ENCODE data around the gene CRTC1.

Gene CRTC1

GRCh38 chr19:18665771-18666202, 17.7 kb upstream of the CRTC1 start:
- ChIA-PET POLR2A (no interaction called here), CTCF (no interaction called here)
- DNase-seq (ENCODE audit: extremely low spot score), result no peak
- no peak for TF ChIP-seq TARDBP (IDR thresholded peaks at IDR 0.05)
- TF ChIP-seq ELF4 (IDR thresholded peaks at IDR 0.05), result no peak
- TF ChIP-seq PKNOX1 (IDR thresholded peaks at IDR 0.05), result no peak

GRCh38 chr19:18666317-18666716, 17.2 kb upstream of the CRTC1 start:
- ChIA-PET POLR2A (no interaction called here), CTCF (no interaction called here)
- no peak for DNase-seq (ENCODE audit: extremely low spot score)
- TF ChIP-seq SP1 (IDR thresholded peaks at IDR 0.05) (no peak), TARDBP (IDR thresholded peaks at IDR 0.05) (no peak), FOXM1 (IDR thresholded peaks at IDR 0.05; ENCODE audit: borderline replicate concordance) (no peak), ELF4 (IDR thresholded peaks at IDR 0.05) (no peak), SUZ12 (IDR thresholded peaks at IDR 0.05) (no peak), HDGF (IDR thresholded peaks at IDR 0.05; ENCODE audit: borderline replicate concordance) (no peak), FOXA1 (IDR thresholded peaks at IDR 0.05) (no peak), CTBP1 (IDR thresholded peaks at IDR 0.05; ENCODE audit: borderline replicate concordance) (no peak), PKNOX1 (IDR thresholded peaks at IDR 0.05) (no peak), L3MBTL2 (conservative IDR thresholded peaks at IDR 0.05) (no peak), ZNF384 (IDR thresholded peaks at IDR 0.05) (no peak), LEF1 (IDR thresholded peaks at IDR 0.05; ENCODE audit: borderline replicate concordance) (no peak), FOXK2 (IDR thresholded peaks at IDR 0.05) (no peak), ARNT (IDR thresholded peaks at IDR 0.05) (no peak), BHLHE40 (IDR thresholded peaks at IDR 0.05; ENCODE audit: borderline replicate concordance) (no peak)

- POLR2A ChIA-PET, result no interaction called here
- CTCF ChIA-PET, result no interaction called here
- TF ChIP-seq LEF1 (IDR thresholded peaks at IDR 0.05; ENCODE audit: borderline replicate concordance), result no peak
These were observed 16.7 kb upstream of the CRTC1 start for GRCh38 chr19:18666784-18667183.

GRCh38 chr19:18667531-18668251, 15.8 kb upstream of the CRTC1 start:
- TF ChIP-seq TARDBP (IDR thresholded peaks at IDR 0.05) (no peak), PKNOX1 (IDR thresholded peaks at IDR 0.05) (no peak), ELF4 (IDR thresholded peaks at IDR 0.05) (no peak), ZNF384 (IDR thresholded peaks at IDR 0.05) (no peak), FOXM1 (IDR thresholded peaks at IDR 0.05; ENCODE audit: borderline replicate concordance) (no peak), NFRKB (IDR thresholded peaks at IDR 0.05) (no peak), SUZ12 (IDR thresholded peaks at IDR 0.05) (no peak), LEF1 (IDR thresholded peaks at IDR 0.05; ENCODE audit: borderline replicate concordance) (no peak)
- DNase-seq (ENCODE audit: extremely low spot score), result no peak
- ChIA-PET CTCF (no interaction called here), POLR2A (no interaction called here)

More at GRCh38 chr19:18666784-18667183, 16.7 kb upstream of the CRTC1 start:
- no peak for DNase-seq (ENCODE audit: extremely low spot score)

- TF ChIP-seq ELF4 (IDR thresholded peaks at IDR 0.05), result no peak
- TF ChIP-seq SP1 (IDR thresholded peaks at IDR 0.05), result no peak
- no peak for TF ChIP-seq CTBP1 (IDR thresholded peaks at IDR 0.05; ENCODE audit: borderline replicate concordance)
- no peak for TF ChIP-seq PKNOX1 (IDR thresholded peaks at IDR 0.05)
- no peak for TF ChIP-seq LEF1 (IDR thresholded peaks at IDR 0.05; ENCODE audit: borderline replicate concordance)
- no peak for TF ChIP-seq BHLHE40 (IDR thresholded peaks at IDR 0.05; ENCODE audit: borderline replicate concordance)
- no peak for TF ChIP-seq FOXA1 (IDR thresholded peaks at IDR 0.05)
- no peak for TF ChIP-seq SUZ12 (IDR thresholded peaks at IDR 0.05)
- TF ChIP-seq FOXK2 (IDR thresholded peaks at IDR 0.05), result no peak
- TF ChIP-seq TARDBP (IDR thresholded peaks at IDR 0.05), result no peak
- TF ChIP-seq ZNF384 (IDR thresholded peaks at IDR 0.05), result no peak
- TF ChIP-seq HDGF (IDR thresholded peaks at IDR 0.05; ENCODE audit: borderline replicate concordance), result no peak
- TF ChIP-seq FOXM1 (IDR thresholded peaks at IDR 0.05; ENCODE audit: borderline replicate concordance), result no peak
- no peak for TF ChIP-seq NFRKB (IDR thresholded peaks at IDR 0.05)
- TF ChIP-seq L3MBTL2 (conservative IDR thresholded peaks at IDR 0.05), result no peak
- no peak for TF ChIP-seq ARNT (IDR thresholded peaks at IDR 0.05)
- no peak for DNase-seq (ENCODE audit: extremely low spot score)
- ChIA-PET CTCF (no interaction called here), POLR2A (no interaction called here)
These were observed 15.2 kb upstream of the CRTC1 start for GRCh38 chr19:18668252-18668631.

- CTCF ChIA-PET, result no interaction called here
- TF ChIP-seq CTBP1 (IDR thresholded peaks at IDR 0.05; ENCODE audit: borderline replicate concordance) (no peak), TARDBP (IDR thresholded peaks at IDR 0.05) (no peak), SP1 (IDR thresholded peaks at IDR 0.05) (no peak), L3MBTL2 (conservative IDR thresholded peaks at IDR 0.05) (no peak), FOXA1 (IDR thresholded peaks at IDR 0.05) (no peak), FOXK2 (IDR thresholded peaks at IDR 0.05) (no peak), NFRKB (IDR thresholded peaks at IDR 0.05) (no peak), ARNT (IDR thresholded peaks at IDR 0.05) (no peak), FOXM1 (IDR thresholded peaks at IDR 0.05; ENCODE audit: borderline replicate concordance) (no peak), ZNF384 (IDR thresholded peaks at IDR 0.05) (no peak), LEF1 (IDR thresholded peaks at IDR 0.05; ENCODE audit: borderline replicate concordance) (no peak), HDGF (IDR thresholded peaks at IDR 0.05; ENCODE audit: borderline replicate concordance) (no peak), PKNOX1 (IDR thresholded peaks at IDR 0.05) (no peak), SUZ12 (IDR thresholded peaks at IDR 0.05) (no peak), BHLHE40 (IDR thresholded peaks at IDR 0.05; ENCODE audit: borderline replicate concordance) (no peak), ELF4 (IDR thresholded peaks at IDR 0.05) (no peak)
- POLR2A ChIA-PET, result no interaction called here
- DNase-seq (ENCODE audit: extremely low spot score), result no peak
These were observed 14.5 kb upstream of the CRTC1 start for GRCh38 chr19:18668744-18669523.
